GM12873 (cell line): ENCODE data around the gene OR6J1.

Experiments used
- CTCF ChIP-seq: IDR thresholded peaks from 2 replicates; pipeline ENCODE4 v1.5.1; 2012; ENCODE audit warnings: low read depth, mild to moderate bottlenecking, moderate library complexity, low read length, control low read depth; ENCODE audit not compliant: insufficient read depth; ENCODE audit errors: missing control alignments

Gene OR6J1

GRCh38 chr14:22657861-22658260 is 13.7 kb upstream of the OR6J1 start:
- peak; percentile 50 for TF ChIP-seq CTCF

GRCh38 chr14:22656945-22657731 is 13.0 kb upstream of the OR6J1 start:
- no peak for TF ChIP-seq CTCF

- no peak for TF ChIP-seq CTCF
These were observed 12.1 kb upstream of the OR6J1 start for GRCh38 chr14:22656226-22656625.

GRCh38 chr14:22653012-22653621 is 9.0 kb upstream of the OR6J1 start:
- TF ChIP-seq CTCF = peak; percentile 93

GRCh38 chr14:22651586-22651985 is 7.4 kb upstream of the OR6J1 start:
- TF ChIP-seq CTCF = no peak

- TF ChIP-seq CTCF = no peak
These were observed 6.9 kb upstream of the OR6J1 start for GRCh38 chr14:22650960-22651521.

GRCh38 chr14:22650046-22650739 is 6.0 kb upstream of the OR6J1 start:
- no peak for TF ChIP-seq CTCF
